GM12878 (cell line): ENCODE data around the gene ATP2A2. TPM values are rescaled to one million over a fixed set of nuclear protein-coding genes. Genes with fewer than 3 reads are reported as not detected.

Experiments
- ATAC-seq: fragments of 200-7000 bp; cut with Tn5 transposase; 3 replicates; pipeline ENCODE4 v1.9.1; 2020; ENCODE audit warnings: mild to moderate bottlenecking, moderate library complexity
- BruUV-seq: library from RNA; stranded (reverse); fragments of 400-500 nt; replicated peaks from 2 replicates; lab custom pipeline; 2021; lab: Mats Ljungman, UMichigan
- CTCF ChIA-PET: fragments of 300-600 bp; sonication (Branson Sonifier 250); formaldehyde crosslinking; extraction: SDS; loops from one replicate; lab custom pipeline; 2021; ENCODE audit warnings: inconsistent platforms; lab: Yijun Ruan, JAX
- POLR2A ChIA-PET: fragments of 350-600 bp; formaldehyde crosslinking; extraction: SDS; loops from one replicate; lab custom pipeline; 2021; ENCODE audit warnings: inconsistent platforms; lab: Charles Lee
- RAD21 ChIA-PET: fragments of 300-600 bp; sonication (Branson Sonifier 250); formaldehyde crosslinking; loops from one replicate; lab custom pipeline; 2023; ENCODE audit warnings: antibody characterized with exemption; ENCODE audit not compliant: unreplicated experiment; lab: Charles Lee
- SMC1A ChIA-PET: fragments of 300-600 bp; sonication (Branson Sonifier 250); formaldehyde crosslinking; loops from one replicate; lab custom pipeline; 2023; ENCODE audit not compliant: unreplicated experiment, uncharacterized antibody; lab: Charles Lee
- DNase-seq: peaks from one replicate; pipeline ENCODE4 v3.0.0-alpha.2; 2011; ENCODE audit warnings: low read depth, low spot score
- FAIRE-seq: peaks from 3 replicates; lab custom pipeline; 2011; peaks lifted over from hg19 to GRCh38; lab: Jason Lieb, UNC
- H2AFZ ChIP-seq: 2 replicates; pipeline ENCODE4 v1.6.0; 2011; ENCODE audit warnings: low read depth, low read length, control low read depth; ENCODE audit not compliant: control insufficient read depth
- H3K27ac ChIP-seq: 2 replicates; pipeline ENCODE4 v1.5.1; 2011; ENCODE audit warnings: control low read depth; ENCODE audit not compliant: control insufficient read depth, insufficient read depth
- H3K27me3 ChIP-seq, 2 experiments: replicated peaks in 1 of 2; 2 replicates each; pipeline versions ENCODE4 v1.6.0 to v1.6.1; 2011; ENCODE audit warnings: low read length in 1 of 2; ENCODE audit not compliant: control insufficient read depth in 2 of 2, insufficient read depth in 2 of 2
- H3K36me3 ChIP-seq, 2 experiments: 2 replicates each; pipeline ENCODE4 v1.5.1; 2011; ENCODE audit warnings: low read length in 1 of 2; ENCODE audit not compliant: control insufficient read depth in 2 of 2, insufficient read depth in 2 of 2
- H3K4me1 ChIP-seq: 2 replicates; pipeline ENCODE4 v1.6.1; 2011; ENCODE audit warnings: mild to moderate bottlenecking, low read length, moderate library complexity, mixed read lengths; ENCODE audit not compliant: control insufficient read depth, insufficient read depth
- H3K4me2 ChIP-seq: 2 replicates; pipeline ENCODE4 v1.6.0; 2011; ENCODE audit warnings: control low read depth; ENCODE audit not compliant: control insufficient read depth, insufficient read depth
- H3K4me3 ChIP-seq: fragments of 200-600 bp; sonication (generic); 2 replicates; pipeline ENCODE4 v1.5.1; 2016
- H3K79me2 ChIP-seq: 2 replicates; pipeline ENCODE4 v1.6.0; 2011; ENCODE audit warnings: low read length; ENCODE audit not compliant: control insufficient read depth, insufficient read depth
- H3K9ac ChIP-seq: 2 replicates; pipeline ENCODE4 v1.8.0; 2011; ENCODE audit warnings: low read length, control low read depth, mixed read lengths; ENCODE audit not compliant: control insufficient read depth, insufficient read depth
- H3K9me3 ChIP-seq: replicated peaks from 3 replicates; pipeline ENCODE4 v1.5.1; 2011; ENCODE audit warnings: mild to moderate bottlenecking, low read length; ENCODE audit not compliant: control insufficient read depth, insufficient read depth
- H4K20me1 ChIP-seq: 2 replicates; pipeline ENCODE4 v1.6.0; 2011; ENCODE audit not compliant: control insufficient read depth, insufficient read depth
- BMI1 ChIP-seq: fragments of 450-650 bp; IDR thresholded peaks from 2 replicates; pipeline ENCODE4 v1.6.1; 2016; ENCODE audit warnings: mild to moderate bottlenecking, moderate library complexity, borderline replicate concordance
- NR2C2 ChIP-seq: IDR thresholded peaks from 2 replicates; pipeline ENCODE4 v1.6.1; 2011; ENCODE audit warnings: borderline replicate concordance, low read depth; ENCODE audit not compliant: control insufficient read depth, insufficient read length
- RAD51 ChIP-seq: fragments of 450-650 bp; IDR thresholded peaks from 2 replicates; pipeline ENCODE4 v1.6.1; 2016; ENCODE audit warnings: moderate library complexity, mild to moderate bottlenecking, inconsistent platforms
- SPI1 ChIP-seq: IDR thresholded peaks from 2 replicates; pipeline ENCODE4 v1.6.1; 2011; ENCODE audit warnings: low read depth, mild to moderate bottlenecking, low read length, moderate library complexity, borderline replicate concordance; ENCODE audit not compliant: insufficient read depth
- TAF1 ChIP-seq: IDR thresholded peaks from 2 replicates; pipeline ENCODE4 v1.6.1; 2011; ENCODE audit warnings: mild to moderate bottlenecking, low read depth, low read length, borderline replicate concordance
- TBL1XR1 ChIP-seq: IDR thresholded peaks from 2 replicates; pipeline ENCODE4 v1.6.1; 2012; ENCODE audit warnings: low read depth, low read length, improper control_type of control experiment
- WGBS: methylation state at CpG from one replicate; pipeline ENCODE4 v1.1.6; 2016; ENCODE audit warnings: low lambda C conversion rate; ENCODE audit not compliant: insufficient replicate concordance, insufficient coverage; ENCODE audit errors: missing lambda C conversion rate; 5-methylcytosine and 5-hydroxymethylcytosine counted together
- in situ Hi-C: fragments of 300-500 bp; cut with MboI; formaldehyde crosslinking; loops from 9 replicates; pipeline ENCODE4 v1.14.3; 2018; ENCODE audit warnings: mixed read lengths
- intact Hi-C: fragments of 100-400 bp; cut with micrococcal nuclease; formaldehyde crosslinking; loops from one replicate; pipeline ENCODE4 v1.14.2; 2022; ENCODE audit not compliant: unreplicated experiment
- polyA plus RNA-seq, 11 experiments: library from polyadenylated mRNA; depleted of rRNA in 4 of 11; unstranded in 6 of 11; stranded (reverse) in 5 of 11; fragments of >200 nt; fragmentation: Nextera tagmentation in 4 of 11; fragmentation: Illumina TruSeq in 1 of 11; extraction: Ambion mirVana in 4 of 11; extraction: Trizol in 1 of 11; gene quantifications; 1 replicate in 1 of 11; 2 replicates in 10 of 11; pipeline versions ENCODE4 v1.2.1 to v1.2.3, GENCODE V29; 2011 to 2016; ENCODE audit warnings: inconsistent platforms in 2 of 11, missing spikeins in 2 of 11, low read depth in 1 of 11
- total RNA-seq, 4 experiments: library from RNA; depleted of rRNA in 3 of 4; stranded (reverse); fragments of >200 nt in 3 of 4; fragmentation: Illumina TruSeq in 1 of 4; extraction: Trizol in 1 of 4; gene quantifications; 2 replicates each; pipeline versions ENCODE4 v1.2.1 to v1.2.3, GENCODE V29; 2013 to 2021
- TF ChIP-seq, protein P1 (sequence below): fragments of 450-650 bp; IDR thresholded peaks from 2 replicates; pipeline ENCODE4 v1.6.1; 2017; ENCODE audit warnings: mild to moderate bottlenecking, moderate library complexity

ATP2A2 gene
- total and polyA plus RNA-seq, 10 of the 15 experiments (the other 5 are each of a cell fraction or from before 2014, with no cell fraction given): 3.7 to 133 (median 34.4) TPM

DNA sequence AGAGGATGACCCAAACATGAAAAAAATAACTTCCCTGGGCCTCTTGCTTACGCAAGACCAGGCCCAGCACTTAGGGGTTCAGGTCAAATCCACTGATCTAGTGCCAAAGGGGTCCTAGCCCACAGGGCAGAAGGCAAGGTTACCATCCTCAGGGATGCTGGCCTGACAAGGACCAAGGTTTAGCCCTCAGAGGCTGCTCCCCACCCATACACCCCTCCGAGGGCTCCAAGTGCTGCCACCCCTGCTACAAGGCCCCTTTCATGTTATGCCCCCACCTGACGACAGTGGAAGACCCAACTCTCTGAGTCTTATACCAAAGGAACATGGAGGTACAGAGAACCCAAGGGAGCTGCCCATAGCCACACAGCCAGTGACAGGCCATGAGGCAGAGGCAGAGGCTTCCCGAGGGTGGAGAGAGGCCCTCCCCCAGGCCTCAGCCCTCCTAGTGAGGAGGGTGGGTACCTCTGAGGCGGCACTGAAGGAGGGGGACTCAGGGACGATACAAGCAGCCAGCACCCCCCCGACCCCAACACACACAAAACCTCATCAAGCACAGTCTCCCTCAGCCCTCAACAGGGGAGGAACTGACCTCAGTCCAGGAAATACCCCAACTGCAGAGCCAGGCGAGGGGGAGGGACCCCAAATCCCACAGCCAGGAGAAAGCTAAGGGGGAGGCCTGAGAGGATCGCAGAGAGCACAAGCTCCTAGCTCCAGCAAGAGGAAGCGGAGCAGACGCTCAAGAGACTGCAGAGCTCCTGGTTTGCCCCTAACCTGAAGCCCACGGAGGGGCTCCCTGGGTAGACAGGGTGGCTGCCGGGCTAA lies 85.5 kb downstream of the ATP2A2 start:
- no peaks in the 10 kb centered on the region for H4K20me1 ChIP-seq
- ChIA-PET SMC1A (interaction anchor here (4.2 kb wide), 1 partner anchor 14 kb away, joined by 13 read pairs; no protein-coding TSS in a partner anchor), POLR2A (no interaction called here), RAD21 (no interaction called here), CTCF (no interaction called here)
- H3K36me3 ChIP-seq: peaks cover 4 to 8% of the 10 kb centered on the region in 2 experiments
- no TSS peak for BruUV-seq
- no peaks in the 10 kb centered on the region for H3K9me3 ChIP-seq
- FAIRE-seq: no peak
- in situ Hi-C loops (no loop called here), intact Hi-C loops (no loop called here)
- H2AFZ ChIP-seq: peak overlapping the region; percentile 17
- no peak for ATAC-seq
- H3K27ac ChIP-seq: no peak overlapping the region
- no peak for DNase-seq
- H3K4me3 ChIP-seq: no peak overlapping the region
- peaks cover 14% of the 10 kb centered on the region for H3K4me1 ChIP-seq
- 65% methylated on average over 13 of the region's 13 CpGs for WGBS
- H3K4me2 ChIP-seq: no peak overlapping the region
- H3K27me3 ChIP-seq: no peaks in the 10 kb centered on the region
- no peaks in the 10 kb centered on the region for H3K79me2 ChIP-seq
- H3K9ac ChIP-seq: no peak overlapping the region
- TF ChIP-seq RAD51: no peak
- peak; percentile 49; the same call in 1 of the 2 replicates for TF ChIP-seq SPI1
- no peak for TF ChIP-seq NR2C2

DNA sequence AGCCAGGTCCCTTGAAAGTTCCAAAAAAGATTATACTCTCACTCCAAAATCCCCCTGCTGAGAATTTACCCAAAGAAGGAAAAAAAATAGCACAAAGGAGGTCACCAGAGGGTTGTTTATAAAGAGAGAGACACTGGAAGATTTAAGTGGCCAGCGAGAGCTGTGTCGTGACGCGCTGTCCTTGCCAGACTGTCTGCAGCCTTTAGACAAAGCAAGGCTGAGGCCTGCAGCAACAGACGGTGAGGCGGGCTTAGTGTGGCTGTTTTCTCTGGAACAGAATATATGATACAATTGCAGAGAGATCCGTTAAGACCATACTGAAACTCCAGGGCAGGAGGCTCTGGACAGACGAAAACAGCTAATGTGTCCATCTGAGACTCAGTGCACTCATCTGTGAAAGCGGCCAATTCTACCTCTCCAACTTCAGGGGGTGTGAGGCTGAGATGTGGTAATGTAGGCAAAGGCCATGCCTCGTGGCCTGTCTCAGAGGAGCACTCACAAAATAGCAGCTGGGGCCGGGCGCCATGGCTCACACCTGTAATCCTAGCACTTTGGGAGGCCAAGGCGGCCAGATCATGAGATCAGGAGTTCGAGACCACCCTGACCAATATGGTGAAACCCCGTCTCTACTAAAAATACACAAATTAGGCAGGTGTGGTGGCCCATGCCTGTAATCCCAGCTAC lies 86.3 kb downstream of the ATP2A2 start:
- Histone ChIP-seq H3K27me3 (no peaks in the 10 kb centered on the region), H3K36me3 (peaks cover 8% of the 10 kb centered on the region in 2 experiments), H3K4me1 (peaks cover 21% of the 10 kb centered on the region), H3K9ac (no peak overlapping the region), H4K20me1 (no peaks in the 10 kb centered on the region), H3K4me2 (no peak overlapping the region), H3K79me2 (no peaks in the 10 kb centered on the region), H3K9me3 (no peaks in the 10 kb centered on the region), H3K27ac (no peak overlapping the region), H2AFZ (peak overlapping the region; percentile 47; the same call in 1 of the 2 replicates), H3K4me3 (no peak overlapping the region)
- ChIA-PET CTCF (interaction anchor here (1.8 kb wide), 1 partner anchor 64 kb away, joined by 8 read pairs; no protein-coding TSS in a partner anchor), RAD21 (no interaction called here), SMC1A (interaction anchor here (1.3 to 4.2 kb wide), 3 partner anchors 9 to 63 kb away, joined by 3 to 13 read pairs (median 4); no protein-coding TSS in a partner anchor), POLR2A (interaction anchor here (0.6 to 0.7 kb wide), 2 partner anchors 31 to 294 kb away, joined by 3 to 7 read pairs; no protein-coding TSS in a partner anchor)
- intact Hi-C loops (no loop called here), in situ Hi-C loops (no loop called here)
- ATAC-seq (peak; percentile 12), FAIRE-seq (no peak), DNase-seq (no peak)
- no TSS peak for BruUV-seq
- 88% methylated on average over 15 of the region's 15 CpGs for WGBS
- TF ChIP-seq, protein P1, sequence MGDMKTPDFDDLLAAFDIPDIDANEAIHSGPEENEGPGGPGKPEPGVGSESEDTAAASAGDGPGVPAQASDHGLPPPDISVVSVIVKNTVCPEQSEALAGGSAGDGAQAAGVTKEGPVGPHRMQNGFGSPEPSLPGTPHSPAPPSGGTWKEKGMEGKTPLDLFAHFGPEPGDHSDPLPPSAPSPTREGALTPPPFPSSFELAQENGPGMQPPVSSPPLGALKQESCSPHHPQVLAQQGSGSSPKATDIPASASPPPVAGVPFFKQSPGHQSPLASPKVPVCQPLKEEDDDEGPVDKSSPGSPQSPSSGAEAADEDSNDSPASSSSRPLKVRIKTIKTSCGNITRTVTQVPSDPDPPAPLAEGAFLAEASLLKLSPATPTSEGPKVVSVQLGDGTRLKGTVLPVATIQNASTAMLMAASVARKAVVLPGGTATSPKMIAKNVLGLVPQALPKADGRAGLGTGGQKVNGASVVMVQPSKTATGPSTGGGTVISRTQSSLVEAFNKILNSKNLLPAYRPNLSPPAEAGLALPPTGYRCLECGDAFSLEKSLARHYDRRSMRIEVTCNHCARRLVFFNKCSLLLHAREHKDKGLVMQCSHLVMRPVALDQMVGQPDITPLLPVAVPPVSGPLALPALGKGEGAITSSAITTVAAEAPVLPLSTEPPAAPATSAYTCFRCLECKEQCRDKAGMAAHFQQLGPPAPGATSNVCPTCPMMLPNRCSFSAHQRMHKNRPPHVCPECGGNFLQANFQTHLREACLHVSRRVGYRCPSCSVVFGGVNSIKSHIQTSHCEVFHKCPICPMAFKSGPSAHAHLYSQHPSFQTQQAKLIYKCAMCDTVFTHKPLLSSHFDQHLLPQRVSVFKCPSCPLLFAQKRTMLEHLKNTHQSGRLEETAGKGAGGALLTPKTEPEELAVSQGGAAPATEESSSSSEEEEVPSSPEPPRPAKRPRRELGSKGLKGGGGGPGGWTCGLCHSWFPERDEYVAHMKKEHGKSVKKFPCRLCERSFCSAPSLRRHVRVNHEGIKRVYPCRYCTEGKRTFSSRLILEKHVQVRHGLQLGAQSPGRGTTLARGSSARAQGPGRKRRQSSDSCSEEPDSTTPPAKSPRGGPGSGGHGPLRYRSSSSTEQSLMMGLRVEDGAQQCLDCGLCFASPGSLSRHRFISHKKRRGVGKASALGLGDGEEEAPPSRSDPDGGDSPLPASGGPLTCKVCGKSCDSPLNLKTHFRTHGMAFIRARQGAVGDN: peak; percentile 46; the same call in 1 of the 2 replicates
- TF ChIP-seq BMI1: no peak
- no peak for TF ChIP-seq TBL1XR1
- TF ChIP-seq TAF1: no peak
